ENCODE results near the gene APP. TPM values are rescaled to one million over a fixed set of nuclear protein-coding genes. Genes with fewer than 3 reads are reported as not detected.
"Not testable (repeated sequence)": the region's sequence is repeated elsewhere in the genome, so short reads cannot be mapped to it uniquely, and the experiment has no call there.

Gene APP
- total RNA-seq, 4 donors from 2014 or later: 234 to 376 (median 343) TPM

- Histone ChIP-seq H3K9me3 (no peaks in the 10 kb centered on the region), H3K27ac (no peak overlapping the region), H3K27me3 (no peaks in the 10 kb centered on the region), H3K4me1 (peaks cover 18% of the 10 kb centered on the region), H3K4me3 (no peak overlapping the region), H3K36me3 (no peaks in the 10 kb centered on the region)
- no peak for DNase-seq (ENCODE audit: low spot score in 2 of 2)
- TF ChIP-seq EP300 (IDR thresholded peaks at IDR 0.05): no peak
- TF ChIP-seq POLR2AphosphoS5 (IDR thresholded peaks at IDR 0.05): no peak
- no peak for TF ChIP-seq CTCF (IDR thresholded peaks at IDR 0.05)
- TF ChIP-seq POLR2A (IDR thresholded peaks at IDR 0.05): no peak
- 84% methylated on average over 6 of the region's 6 CpGs for WGBS
These were observed 31.8 kb downstream of the APP start for GRCh38 chr21:26138615-26139257.

- no peak for TF ChIP-seq POLR2AphosphoS5 (IDR thresholded peaks at IDR 0.05)
- no peak for TF ChIP-seq EP300 (IDR thresholded peaks at IDR 0.05)
- no peak for TF ChIP-seq POLR2A (IDR thresholded peaks at IDR 0.05)
- no peaks in the 10 kb centered on the region for H3K27me3 ChIP-seq
- no peak overlapping the region for H3K4me3 ChIP-seq
- DNase-seq (ENCODE audit: low spot score in 2 of 2): no peak
- no peaks in the 10 kb centered on the region for H3K36me3 ChIP-seq
- peaks cover 18% of the 10 kb centered on the region for H3K4me1 ChIP-seq
- WGBS: 86% methylated on average over 4 of the region's 4 CpGs
- H3K27ac ChIP-seq: no peak overlapping the region
- no peaks in the 10 kb centered on the region for H3K9me3 ChIP-seq
These were observed 33.0 kb downstream of the APP start for GRCh38 chr21:26137379-26138060.

- H3K27ac ChIP-seq: no peak overlapping the region
- H3K4me1 ChIP-seq: peaks cover 18% of the 10 kb centered on the region
- WGBS: 53% methylated on average over 6 of the region's 6 CpGs
- no peaks in the 10 kb centered on the region for H3K27me3 ChIP-seq
- no peaks in the 10 kb centered on the region for H3K36me3 ChIP-seq
- no peak for DNase-seq (ENCODE audit: low spot score in 2 of 2)
- no peaks in the 10 kb centered on the region for H3K9me3 ChIP-seq
- no peak for TF ChIP-seq CTCF (IDR thresholded peaks at IDR 0.05)
- H3K4me3 ChIP-seq: no peak overlapping the region
These were observed 33.9 kb downstream of the APP start for GRCh38 chr21:26136671-26137070.

- WGBS: 91% methylated on average over 7 of the region's 7 CpGs
- DNase-seq (ENCODE audit: low spot score in 2 of 2): no peak
- no peak for TF ChIP-seq EP300 (IDR thresholded peaks at IDR 0.05)
- TF ChIP-seq POLR2AphosphoS5 (IDR thresholded peaks at IDR 0.05): no peak
- no peak for TF ChIP-seq POLR2A (IDR thresholded peaks at IDR 0.05)
- no peak for TF ChIP-seq CTCF (IDR thresholded peaks at IDR 0.05)
- Histone ChIP-seq H3K4me1 (peaks cover 15% of the 10 kb centered on the region), H3K36me3 (no peaks in the 10 kb centered on the region), H3K27me3 (no peaks in the 10 kb centered on the region), H3K9me3 (no peaks in the 10 kb centered on the region), H3K27ac (no peak overlapping the region), H3K4me3 (no peak overlapping the region)
These were observed 35.0 kb downstream of the APP start for GRCh38 chr21:26135520-26135919.

- DNase-seq (ENCODE audit: low spot score in 2 of 2): no peak
- TF ChIP-seq EP300 (IDR thresholded peaks at IDR 0.05) (no peak), POLR2AphosphoS5 (IDR thresholded peaks at IDR 0.05) (no peak), CTCF (IDR thresholded peaks at IDR 0.05) (no peak), POLR2A (IDR thresholded peaks at IDR 0.05) (no peak)
- no peak overlapping the region for H3K27ac ChIP-seq
- H3K4me3 ChIP-seq: no peak overlapping the region
- H3K4me1 ChIP-seq: peaks cover 29% of the 10 kb centered on the region
- WGBS: 81% methylated on average over 3 of the region's 3 CpGs
- H3K9me3 ChIP-seq: no peaks in the 10 kb centered on the region
- no peaks in the 10 kb centered on the region for H3K36me3 ChIP-seq
- no peaks in the 10 kb centered on the region for H3K27me3 ChIP-seq
These were observed 39.0 kb downstream of the APP start for GRCh38 chr21:26131554-26131953.

GRCh38 chr21:26131053-26131452, 39.5 kb downstream of the APP start:
- not testable (repeated sequence) for H3K9me3 ChIP-seq; H3K4me3 ChIP-seq; H3K27me3 ChIP-seq; H3K36me3 ChIP-seq; H3K27ac ChIP-seq; DNase-seq (ENCODE audit: low spot score in 2 of 2)
- WGBS: 88% methylated on average over 14 of the region's 14 CpGs
- peaks cover 34% of the 10 kb centered on the region for H3K4me1 ChIP-seq
